Medulla oblongata (tissue), 1 donor: Measurements from ENCODE around the gene CNKSR2.
"Not testable (repeated sequence)": the region's sequence is repeated elsewhere in the genome, so short reads cannot be mapped to it uniquely, and the experiment has no call there.

Experiments
- DNase-seq: peaks from one replicate; pipeline ENCODE4 v3.0.0-alpha.2; 2015; ENCODE audit errors: extremely low spot score

CNKSR2 gene

DNA sequence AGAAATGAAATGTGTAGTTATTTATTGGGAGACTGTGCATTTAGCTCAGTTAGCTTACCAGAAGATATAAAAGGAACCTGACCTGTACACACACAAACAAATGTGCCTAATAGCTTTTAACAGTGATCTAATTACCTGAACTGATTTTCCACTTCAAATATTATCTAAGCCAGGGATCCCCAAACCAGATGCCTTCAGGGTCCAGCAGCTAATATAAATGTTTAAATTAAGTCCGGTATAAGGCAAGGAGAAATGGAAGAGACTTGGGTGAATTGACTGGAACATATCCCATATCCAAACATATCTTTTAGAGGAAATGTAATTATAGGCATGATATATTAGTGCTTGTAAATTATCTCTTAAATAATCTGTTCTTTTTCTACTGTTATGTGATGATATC lies 66.7 kb downstream of the CNKSR2 start:
- DNase-seq: no peak

DNA sequence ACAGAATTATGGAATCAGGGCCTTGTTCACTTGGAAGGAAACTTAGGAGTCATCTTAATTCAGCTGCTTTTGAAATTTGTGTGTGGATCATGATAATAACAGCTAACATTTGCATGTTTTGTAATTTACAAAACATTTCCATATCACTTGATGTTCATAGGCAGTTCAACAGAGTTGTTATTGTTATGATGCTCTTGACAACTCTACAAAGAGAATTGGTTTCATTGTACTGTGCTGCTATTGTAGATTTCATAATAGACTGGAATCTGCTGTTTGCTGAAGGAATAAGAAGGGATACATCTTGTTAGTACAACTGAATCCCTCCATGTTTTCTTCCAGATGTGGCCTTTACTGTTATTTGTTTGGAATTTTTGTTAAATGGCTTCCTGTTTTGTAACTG lies 83.5 kb downstream of the CNKSR2 start:
- no peak for DNase-seq

DNA sequence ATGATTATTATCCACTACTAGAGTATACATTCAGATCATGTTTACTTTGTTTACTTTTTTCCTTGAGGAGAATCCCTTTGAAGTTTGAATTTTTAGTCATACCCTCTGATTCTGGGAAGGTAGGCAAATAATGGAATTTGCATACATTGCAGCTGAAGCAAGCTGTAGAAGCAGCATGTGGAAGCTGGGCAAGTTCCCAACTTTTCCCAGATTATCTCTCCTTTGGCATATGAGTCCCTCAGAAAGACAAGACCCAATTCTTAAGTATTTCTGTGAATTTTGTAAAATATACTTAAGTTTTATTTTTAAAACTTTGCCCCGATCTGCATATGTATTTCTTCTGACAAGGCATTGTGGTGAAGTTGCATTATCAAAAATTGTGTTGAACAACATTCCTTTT lies 94.9 kb downstream of the CNKSR2 start:
- no peak for DNase-seq

DNA sequence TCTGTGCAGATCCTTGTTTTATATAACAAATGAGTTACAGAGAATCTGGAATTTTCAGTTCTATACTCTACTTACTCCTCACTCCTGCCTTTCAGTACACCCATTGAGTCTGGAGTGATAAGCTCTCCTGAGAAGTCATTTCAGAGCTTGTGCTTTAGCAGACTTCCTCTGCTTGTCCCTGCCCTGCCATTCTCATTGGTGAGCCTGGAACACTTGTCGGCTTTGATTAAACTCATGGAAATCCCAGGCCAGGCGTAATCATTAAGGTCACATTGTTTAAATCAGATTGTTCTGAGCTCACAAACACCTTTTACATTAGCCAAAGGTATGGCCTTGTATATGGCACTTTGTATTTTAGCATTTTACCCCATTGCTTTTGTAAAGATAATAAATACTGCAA lies 102.7 kb downstream of the CNKSR2 start:
- DNase-seq: no peak

DNA sequence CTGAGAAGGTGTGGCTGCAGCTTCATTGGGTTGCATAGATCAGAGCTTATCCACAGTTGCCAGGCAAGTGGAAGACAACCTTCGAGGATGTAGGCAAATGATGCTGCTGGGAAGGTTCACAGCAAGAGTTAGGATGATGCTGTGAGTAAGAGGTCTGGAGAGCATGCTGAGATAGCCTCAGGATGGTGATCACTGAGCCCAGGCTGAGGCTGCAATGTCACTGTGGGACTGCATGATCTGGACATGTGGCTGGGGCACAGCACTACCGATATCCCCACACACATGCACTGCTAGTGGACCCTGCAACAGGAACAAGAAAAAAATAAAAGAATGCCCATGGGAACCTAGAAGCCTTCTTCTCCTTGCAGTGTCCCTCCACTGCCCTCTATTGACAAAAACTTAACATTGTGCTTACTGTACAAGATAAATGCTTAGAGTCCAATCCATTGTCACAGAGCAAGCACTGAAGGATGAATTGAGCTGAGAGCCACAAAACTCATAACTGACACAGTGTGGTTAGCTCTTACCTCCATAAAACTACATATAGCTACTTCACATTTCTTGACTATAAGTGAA lies 105.6 kb downstream of the CNKSR2 start:
- DNase-seq: peak; percentile 54

DNA sequence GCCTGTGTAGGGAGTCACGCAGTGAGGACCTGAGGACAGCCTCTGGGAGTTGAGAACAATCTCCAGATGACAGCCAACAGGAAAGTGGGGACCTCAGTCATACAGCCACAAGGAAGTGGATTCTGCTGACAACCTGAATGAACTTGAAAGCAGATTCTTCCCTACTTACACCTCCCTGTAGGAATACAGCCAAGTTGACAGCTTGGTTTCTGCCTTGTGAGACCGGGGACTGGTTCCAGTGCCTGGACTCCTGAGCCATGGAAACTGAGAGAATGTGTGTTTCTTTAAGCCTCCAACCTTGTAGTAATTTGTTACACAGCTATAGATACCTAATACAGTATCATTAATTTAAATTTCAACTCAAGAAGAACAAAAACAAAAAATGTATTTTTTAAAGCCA lies 107.5 kb downstream of the CNKSR2 start:
- DNase-seq: no peak

DNA sequence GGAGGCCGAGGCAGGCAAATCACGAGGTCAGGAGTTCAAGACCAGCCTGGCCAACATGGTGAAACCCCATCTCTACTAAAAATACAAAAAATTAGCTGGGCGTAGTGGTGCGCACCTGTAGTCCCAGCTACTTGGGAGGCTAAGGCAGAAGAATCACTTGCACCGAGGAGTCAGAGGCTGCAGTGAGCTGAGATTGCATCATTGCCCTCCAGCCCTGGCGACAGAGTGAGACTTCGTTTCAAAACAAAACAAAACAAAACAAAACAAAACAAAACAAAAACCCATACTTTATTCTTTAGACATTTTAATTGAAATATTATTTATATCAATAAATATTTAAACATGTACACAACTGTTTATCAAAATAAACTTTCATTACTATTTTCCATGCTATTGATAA lies 109.8 kb downstream of the CNKSR2 start:
- DNase-seq: not testable (repeated sequence)

DNA sequence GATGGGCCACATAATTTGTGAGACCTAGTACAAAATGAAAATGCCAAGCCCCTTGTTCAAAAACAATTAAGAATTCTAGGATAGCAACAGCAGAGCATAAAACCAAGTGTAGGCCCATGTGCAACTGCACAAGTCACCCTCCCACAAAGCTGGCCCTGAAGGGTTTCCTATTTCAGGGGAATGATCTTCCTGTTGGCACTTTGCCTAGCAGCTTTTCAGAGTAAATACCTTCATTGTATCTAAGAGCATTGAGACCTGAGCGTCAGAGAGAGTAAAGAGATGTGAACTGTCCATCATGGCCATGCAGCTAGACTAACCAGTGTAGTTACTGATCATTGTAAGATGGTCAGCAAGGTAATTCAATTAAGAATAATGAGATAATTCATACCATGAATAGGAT lies 113.6 kb downstream of the CNKSR2 start:
- no peak for DNase-seq

DNA sequence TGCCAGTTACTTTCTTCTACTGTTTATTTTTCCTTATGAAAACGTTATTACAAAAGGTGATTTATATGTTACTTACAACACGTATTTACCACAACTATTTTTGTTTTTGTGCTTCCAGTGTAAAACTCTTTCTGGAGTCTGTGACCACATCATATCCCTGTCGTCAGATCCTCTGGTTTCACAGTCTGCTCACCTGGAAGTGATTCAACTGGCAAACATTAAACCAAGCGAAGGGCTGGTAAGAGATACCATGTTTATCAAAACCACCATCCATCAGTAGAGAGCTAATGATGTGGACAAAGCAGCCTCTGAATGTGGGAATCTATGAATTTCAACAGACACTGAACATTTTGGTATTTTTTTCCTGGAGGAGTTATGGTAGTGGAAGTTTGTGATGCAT lies 116.1 kb downstream of the CNKSR2 start:
- no peak for DNase-seq

DNA sequence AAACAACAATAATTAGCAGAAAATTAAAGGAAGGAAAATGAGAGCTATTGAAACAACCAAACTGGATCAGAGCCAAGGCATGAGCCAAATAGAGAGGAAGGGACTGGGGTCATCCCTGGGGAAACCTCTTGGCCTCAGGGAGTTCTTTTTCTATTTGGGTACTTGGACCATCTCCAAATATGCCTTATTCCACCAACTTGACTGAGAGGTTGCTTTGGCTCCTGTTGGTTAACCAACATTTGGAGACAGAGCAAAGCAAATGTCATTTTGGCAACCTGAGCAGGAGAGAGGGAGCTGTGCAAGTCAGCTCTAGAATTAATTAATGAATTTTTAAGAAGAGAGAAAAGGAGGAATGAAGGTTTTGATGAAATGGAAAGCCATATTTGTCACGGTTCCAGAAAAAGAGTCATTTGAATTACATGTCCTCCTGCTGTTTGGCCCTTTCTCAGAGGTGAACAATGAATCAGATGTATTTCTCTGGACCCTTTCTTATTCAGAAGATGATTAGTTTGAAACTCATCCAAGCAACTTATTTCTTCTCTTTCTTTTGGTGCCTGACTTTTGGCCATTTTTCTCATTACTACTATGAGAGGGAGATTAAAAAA lies 119.1 kb downstream of the CNKSR2 start:
- peak; percentile 2 for DNase-seq

DNA sequence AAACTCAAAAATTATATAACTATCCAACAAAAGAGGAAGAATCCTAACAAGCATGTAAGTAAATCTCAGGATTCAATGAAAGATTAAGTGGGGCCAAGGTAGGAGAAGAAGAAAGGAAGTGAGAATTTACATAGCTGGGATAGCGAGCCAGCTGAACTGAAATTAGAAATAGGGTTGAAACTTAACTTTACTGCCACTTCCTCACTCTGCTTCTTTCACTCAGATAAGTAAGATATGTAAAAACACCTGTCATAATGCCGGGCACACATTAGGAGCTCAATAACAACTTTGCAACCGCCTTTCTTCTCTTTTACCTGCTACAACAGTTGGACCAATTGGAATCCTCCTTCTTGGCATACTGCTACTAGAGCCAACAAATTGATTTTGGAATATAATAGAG lies 129.4 kb downstream of the CNKSR2 start:
- no peak for DNase-seq

DNA sequence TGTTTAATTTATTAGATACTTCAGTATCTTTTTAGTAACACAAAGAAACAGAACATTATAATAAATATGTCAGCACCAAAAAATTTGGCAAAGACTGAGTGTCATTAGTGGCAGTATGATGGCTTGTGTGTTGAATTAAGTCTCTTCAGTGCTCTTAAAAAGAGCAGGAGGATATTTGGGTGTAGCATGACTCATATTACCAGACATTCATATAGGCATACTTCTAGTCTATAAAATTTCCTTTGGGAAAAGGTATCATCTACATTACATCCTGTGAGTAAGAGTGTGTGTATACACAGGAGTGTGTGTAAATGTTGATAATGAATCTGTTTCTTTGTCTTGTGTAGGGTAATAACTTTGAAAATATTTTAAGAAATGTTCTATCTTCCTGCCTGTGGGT lies 135.7 kb downstream of the CNKSR2 start:
- DNase-seq: no peak

DNA sequence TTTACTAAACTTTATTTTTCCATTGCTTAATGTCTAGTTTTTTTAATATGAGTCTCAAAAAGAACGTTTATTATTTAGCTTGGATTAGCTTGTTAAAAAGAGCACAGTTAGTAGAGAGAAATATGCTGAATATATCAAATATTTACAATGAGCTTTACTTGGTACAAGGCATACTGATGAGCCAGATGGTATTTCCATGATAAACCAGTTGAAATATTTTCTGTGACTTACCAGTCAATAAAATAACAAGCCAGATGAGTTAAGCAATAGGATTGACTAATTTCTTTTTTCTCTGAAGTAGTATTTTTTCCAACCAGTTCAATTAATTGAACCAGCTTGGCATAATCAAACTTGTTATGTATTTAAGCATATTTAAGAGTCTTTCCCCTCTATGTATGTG lies 149.8 kb downstream of the CNKSR2 start:
- DNase-seq: no peak

DNA sequence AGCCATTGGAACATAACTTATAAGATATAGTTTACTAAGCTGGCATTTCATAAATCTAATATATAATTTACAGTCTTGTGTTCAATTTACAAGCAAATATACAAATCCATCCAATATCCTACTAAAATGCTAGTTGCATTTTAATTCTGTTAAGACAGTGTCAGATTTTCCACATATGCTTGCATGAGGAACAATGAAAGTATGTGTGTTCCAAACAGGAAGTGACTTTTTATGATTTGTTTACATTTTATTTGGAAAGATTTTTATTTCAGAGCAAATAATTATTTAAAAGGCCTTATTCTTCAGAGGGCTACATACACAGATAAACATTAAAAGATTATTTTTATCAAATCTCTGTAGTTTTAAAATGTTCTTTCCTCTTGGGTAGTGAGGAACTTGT lies 153.9 kb downstream of the CNKSR2 start:
- DNase-seq: no peak

DNA sequence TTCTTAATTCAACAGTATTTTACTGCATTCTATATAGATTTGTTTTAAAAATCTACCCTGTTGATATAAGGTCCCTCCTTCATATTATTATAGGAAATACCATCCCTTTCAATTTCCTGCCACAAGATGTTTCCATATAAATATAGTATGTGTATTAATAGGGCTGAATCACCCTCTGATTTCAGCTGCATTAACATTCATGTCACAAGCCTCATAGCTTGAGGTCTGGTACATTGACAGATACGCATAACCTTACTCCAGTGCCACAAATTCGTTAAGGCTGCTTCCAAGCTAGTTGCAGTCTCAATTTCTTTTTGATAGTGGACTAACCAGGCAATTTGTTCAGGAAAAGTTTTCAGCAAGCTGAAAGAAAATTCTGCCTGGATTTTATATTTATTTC lies 155.6 kb downstream of the CNKSR2 start:
- no peak for DNase-seq

DNA sequence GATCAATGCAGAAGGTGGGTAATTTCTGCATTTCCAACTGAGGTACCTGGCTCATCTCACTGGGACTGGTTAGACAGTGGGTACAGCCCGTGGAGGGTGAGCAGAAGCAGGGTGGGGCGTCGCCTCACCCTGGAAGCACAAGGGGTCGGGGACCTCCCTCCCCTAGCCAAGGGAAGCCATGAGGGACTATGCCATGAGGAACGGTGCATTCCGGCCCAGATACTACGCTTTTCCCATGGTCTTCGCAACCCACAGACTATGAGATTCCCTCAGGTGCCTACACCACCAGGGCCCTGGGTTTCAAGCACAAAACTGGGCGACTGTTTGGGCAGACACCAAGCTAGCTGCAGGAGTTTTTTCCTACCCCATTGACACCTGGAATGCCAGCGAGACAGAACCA lies 170.4 kb downstream of the CNKSR2 start:
- not testable (repeated sequence) for DNase-seq

DNA sequence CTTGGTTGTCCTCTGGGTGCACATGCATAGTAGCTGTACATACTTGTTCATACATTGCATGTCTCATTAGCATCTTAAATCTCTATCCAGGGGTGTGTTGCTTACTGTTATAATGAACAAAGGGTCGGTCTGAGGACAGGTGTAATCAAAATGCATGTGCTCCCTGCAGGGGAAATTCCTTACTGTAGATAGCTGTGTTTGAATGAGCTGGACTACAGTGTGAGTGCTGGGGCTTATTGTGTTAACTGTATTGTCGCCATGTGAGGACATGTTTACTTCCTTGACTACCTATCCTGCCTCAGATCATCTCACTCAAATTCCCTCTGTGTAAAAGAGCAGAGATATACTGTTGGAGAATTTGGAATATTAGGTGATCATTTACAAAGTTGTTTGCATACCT lies 185.2 kb downstream of the CNKSR2 start:
- DNase-seq: no peak

DNA sequence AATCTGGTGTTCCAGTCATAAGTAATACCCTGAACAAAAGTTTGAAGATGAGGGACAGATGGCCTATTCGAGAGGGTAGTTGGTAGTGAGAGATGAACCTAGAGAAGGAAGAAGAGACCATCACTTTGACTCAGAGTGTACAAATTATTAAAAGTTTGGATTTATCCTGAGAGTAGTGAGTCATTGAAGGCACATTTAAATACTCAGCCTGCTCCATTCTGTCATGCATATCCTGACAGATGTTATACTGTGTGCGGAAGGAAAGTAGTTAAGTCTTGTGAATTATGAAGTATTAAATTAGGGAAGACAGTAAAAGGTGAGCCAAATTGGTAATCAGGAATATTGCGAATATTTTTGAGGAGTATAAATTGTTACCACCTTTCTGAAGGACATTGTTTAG lies 190.8 kb downstream of the CNKSR2 start:
- no peak for DNase-seq

DNA sequence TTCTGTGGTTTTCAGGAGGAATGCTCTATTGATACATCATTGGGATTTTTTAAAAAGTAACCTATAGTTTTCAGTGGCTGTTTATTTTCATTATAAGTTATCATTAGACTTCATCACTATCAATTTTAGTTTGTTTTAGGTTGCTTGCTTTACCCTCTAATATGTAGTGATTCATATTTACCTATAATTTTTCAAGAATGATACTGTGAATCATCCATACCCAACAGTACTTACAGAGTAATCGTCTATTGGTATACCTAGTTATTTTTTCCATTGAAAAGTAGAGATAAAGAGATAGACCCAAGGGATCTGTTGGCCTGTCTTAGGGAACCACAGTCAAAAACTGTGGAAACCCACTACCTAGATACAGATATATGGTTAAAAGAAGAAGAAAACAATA lies 200.6 kb downstream of the CNKSR2 start:
- no peak for DNase-seq

DNA sequence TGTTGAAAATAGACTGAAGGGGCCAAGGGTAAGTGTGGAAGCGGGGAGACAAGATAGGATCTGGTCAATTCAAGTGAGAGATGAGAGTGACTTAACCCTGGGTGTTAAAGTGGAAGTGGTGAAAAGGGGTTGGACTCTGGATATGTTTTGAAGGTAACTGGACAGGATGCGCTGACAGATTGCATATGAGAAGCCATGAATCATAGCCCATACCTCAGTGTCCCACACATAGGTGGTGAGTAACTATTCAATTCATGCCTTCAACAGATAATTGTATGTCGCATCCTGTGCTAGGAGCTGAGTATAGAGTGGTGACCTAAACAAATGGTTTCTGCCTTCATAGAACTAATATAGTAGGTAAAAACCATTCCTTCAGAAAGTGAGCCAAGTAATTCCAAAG lies 207.3 kb downstream of the CNKSR2 start:
- DNase-seq: no peak

DNA sequence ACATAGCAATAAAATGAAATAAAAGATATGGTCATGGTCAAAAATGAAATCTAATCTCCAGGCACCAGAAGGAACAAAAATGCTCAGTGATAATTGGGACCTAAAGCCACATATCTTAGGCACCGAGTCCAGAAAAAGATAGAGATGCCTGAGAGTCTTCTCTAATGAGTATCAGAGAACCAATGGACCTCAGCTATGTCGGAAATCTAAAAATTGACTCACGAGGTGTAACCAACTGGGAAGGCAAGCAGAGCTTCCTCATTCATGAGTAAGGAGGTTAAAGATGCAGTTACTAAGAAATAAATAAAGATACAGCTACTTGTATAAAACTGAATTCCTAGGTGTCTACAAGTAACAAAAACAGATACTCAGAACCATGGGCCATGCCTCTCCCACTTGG lies 211.8 kb downstream of the CNKSR2 start:
- DNase-seq: no peak

DNA sequence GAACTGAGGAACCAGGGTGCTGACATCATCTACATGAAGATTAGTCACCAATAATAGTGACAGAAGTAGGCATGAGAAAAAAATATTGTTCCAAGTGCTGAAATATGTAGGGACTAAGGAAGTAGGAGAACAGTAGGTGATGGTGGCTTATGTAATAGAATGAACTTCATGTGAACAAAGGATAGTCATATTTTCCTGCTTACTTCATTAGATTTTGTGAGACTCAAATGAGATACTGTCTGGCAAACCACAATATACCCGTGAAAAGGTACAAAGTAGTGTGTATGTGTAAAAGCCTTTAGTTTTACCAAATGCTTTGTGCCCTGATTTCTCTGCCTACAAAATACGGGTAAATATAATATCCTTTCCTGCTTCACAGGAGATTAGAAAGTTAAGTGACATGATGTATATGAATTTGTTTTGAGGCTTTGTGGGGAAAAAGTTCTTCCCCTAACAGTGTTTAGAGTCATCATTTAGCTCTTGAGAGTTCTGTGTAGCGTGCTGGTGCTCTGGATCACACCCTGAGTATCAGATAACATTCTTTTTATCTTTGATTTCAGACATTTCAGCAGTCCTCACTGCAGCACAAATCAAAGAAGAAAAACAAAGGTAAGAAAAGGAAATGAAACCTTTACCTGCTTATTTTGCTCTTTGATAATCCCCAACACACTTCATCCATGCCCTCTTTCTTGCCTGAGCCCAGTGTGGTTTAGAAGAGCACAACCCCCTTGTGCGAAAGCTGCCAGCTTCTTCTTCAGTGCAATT lies 216.0 kb downstream of the CNKSR2 start:
- no peak for DNase-seq

DNA sequence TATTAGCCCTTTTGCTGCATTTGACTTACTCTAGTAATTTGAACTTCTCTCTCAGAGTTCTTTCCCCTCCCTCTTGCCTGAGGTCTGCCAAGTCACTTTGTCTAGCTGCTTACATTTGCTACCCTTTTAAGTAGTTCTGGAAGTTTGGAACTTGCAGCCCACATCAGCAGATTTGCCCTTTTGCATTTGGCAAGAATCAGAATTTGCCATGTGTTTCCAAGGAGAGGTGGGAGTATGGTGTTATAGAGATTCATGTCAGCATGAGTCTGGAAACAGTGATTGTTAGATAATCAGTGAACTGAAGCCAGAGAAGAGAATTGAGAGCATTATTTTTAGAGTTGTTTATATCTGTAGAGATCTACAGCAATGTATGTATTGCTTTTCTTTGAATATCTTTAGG lies 231.8 kb downstream of the CNKSR2 start:
- DNase-seq: peak; percentile 3

DNA sequence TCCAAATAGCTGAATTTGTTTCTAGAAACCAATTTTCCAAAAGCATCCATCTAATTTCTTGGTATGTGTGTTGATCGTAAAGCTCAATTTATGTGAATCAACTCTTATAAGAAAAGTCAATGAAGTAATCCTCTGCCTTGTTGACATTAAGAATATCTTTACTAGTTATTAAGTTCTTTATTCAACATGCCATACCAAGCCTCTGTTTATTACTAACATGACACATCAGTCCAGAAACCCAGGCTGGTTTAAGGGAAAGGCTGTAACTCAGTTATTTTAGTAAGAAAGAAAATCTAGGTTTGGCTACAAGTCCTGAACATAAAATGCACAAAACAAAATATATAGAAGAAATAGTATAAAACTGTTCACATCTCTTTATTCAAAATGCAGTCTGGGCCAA lies 235.9 kb downstream of the CNKSR2 start:
- DNase-seq: no peak
